Rectal smooth muscle tissue (tissue), 1 donor: ENCODE results near the gene ADGRE1.

Source experiments
- H3K27ac ChIP-seq: one replicate; pipeline ENCODE4 v1.7.0; 2013; ENCODE audit warnings: low read depth, low read length, inconsistent platforms
- H3K27me3 ChIP-seq: one replicate; pipeline ENCODE4 v1.7.0; 2013; ENCODE audit warnings: low read length; ENCODE audit not compliant: control insufficient read depth, insufficient read depth
- H3K36me3 ChIP-seq: one replicate; pipeline ENCODE4 v1.7.0; 2013; ENCODE audit warnings: low read length; ENCODE audit not compliant: control insufficient read depth, insufficient read depth
- H3K4me1 ChIP-seq: one replicate; pipeline ENCODE4 v1.7.0; 2013; ENCODE audit warnings: low read length; ENCODE audit not compliant: control insufficient read depth, insufficient read depth
- H3K4me3 ChIP-seq: one replicate; pipeline ENCODE4 v1.7.0; 2013; ENCODE audit warnings: low read length
- H3K9ac ChIP-seq: one replicate; pipeline ENCODE4 v1.7.0; 2013; ENCODE audit warnings: low read length

The ADGRE1 gene

GRCh38 chr19:6930190-6930589 lies 42.8 kb downstream of the ADGRE1 start:
- H3K27me3 ChIP-seq = no peaks in the 10 kb centered on the region
- H3K27ac ChIP-seq = no peak overlapping the region
- H3K36me3 ChIP-seq = no peaks in the 10 kb centered on the region
- H3K9ac ChIP-seq = no peak overlapping the region
- H3K4me1 ChIP-seq = no peaks in the 10 kb centered on the region
- no peak overlapping the region for H3K4me3 ChIP-seq

GRCh38 chr19:6935069-6935468 lies 47.7 kb downstream of the ADGRE1 start:
- Histone ChIP-seq H3K4me3 (no peak overlapping the region), H3K27ac (no peak overlapping the region), H3K9ac (no peak overlapping the region), H3K27me3 (no peaks in the 10 kb centered on the region), H3K36me3 (no peaks in the 10 kb centered on the region), H3K4me1 (no peaks in the 10 kb centered on the region)

GRCh38 chr19:6935618-6936017 lies 48.2 kb downstream of the ADGRE1 start:
- H3K36me3 ChIP-seq = no peaks in the 10 kb centered on the region
- H3K27me3 ChIP-seq = no peaks in the 10 kb centered on the region
- H3K27ac ChIP-seq = no peak overlapping the region
- H3K9ac ChIP-seq = no peak overlapping the region
- H3K4me3 ChIP-seq = no peak overlapping the region
- no peaks in the 10 kb centered on the region for H3K4me1 ChIP-seq

- Histone ChIP-seq H3K4me3 (no peak overlapping the region), H3K27me3 (peaks cover 2% of the 10 kb centered on the region)
Observed at GRCh38 chr19:6945733-6946132, 58.4 kb downstream of the ADGRE1 start.

GRCh38 chr19:6947745-6948144 lies 60.4 kb downstream of the ADGRE1 start:
- Histone ChIP-seq H3K36me3 (no peaks in the 10 kb centered on the region), H3K27ac (no peak overlapping the region), H3K9ac (no peak overlapping the region), H3K4me1 (no peaks in the 10 kb centered on the region), H3K4me3 (no peak overlapping the region), H3K27me3 (no peaks in the 10 kb centered on the region)

More at GRCh38 chr19:6945733-6946132, 58.4 kb downstream of the ADGRE1 start:
- H3K9ac ChIP-seq = no peak overlapping the region
- H3K4me1 ChIP-seq = no peaks in the 10 kb centered on the region
- H3K27ac ChIP-seq = no peak overlapping the region
- H3K36me3 ChIP-seq = no peaks in the 10 kb centered on the region

GRCh38 chr19:6948884-6949283 lies 61.5 kb downstream of the ADGRE1 start:
- Histone ChIP-seq H3K4me3 (no peak overlapping the region), H3K27ac (no peak overlapping the region), H3K9ac (no peak overlapping the region), H3K27me3 (no peaks in the 10 kb centered on the region), H3K4me1 (no peaks in the 10 kb centered on the region), H3K36me3 (no peaks in the 10 kb centered on the region)

DNA sequence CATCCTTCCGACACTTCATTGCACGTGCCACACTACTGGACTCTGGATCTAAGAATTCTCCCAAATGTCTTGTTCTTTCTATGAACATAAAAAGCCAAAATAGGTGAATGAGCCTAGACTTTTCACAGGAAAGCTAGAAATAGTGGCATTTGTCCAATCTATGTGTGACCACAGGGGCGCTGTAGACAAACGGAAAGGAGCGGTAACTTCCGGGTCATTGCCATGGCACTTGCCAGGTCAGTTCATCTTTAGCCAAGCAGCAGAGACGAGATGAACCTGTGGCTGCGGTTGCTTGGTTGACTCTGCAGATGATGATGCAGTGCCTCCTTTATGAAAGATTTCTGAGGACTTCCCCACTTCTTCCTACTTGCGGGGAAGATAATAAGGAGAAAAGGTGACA lies 65.6 kb downstream of the ADGRE1 start:
- no peaks in the 10 kb centered on the region for H3K27me3 ChIP-seq
- no peak overlapping the region for H3K4me3 ChIP-seq
- no peaks in the 10 kb centered on the region for H3K36me3 ChIP-seq
- no peak overlapping the region for H3K9ac ChIP-seq
- H3K27ac ChIP-seq = no peak overlapping the region
- H3K4me1 ChIP-seq = no peaks in the 10 kb centered on the region

GRCh38 chr19:6955082-6955481 lies 67.7 kb downstream of the ADGRE1 start:
- H3K4me3 ChIP-seq = no peak overlapping the region
- no peak overlapping the region for H3K9ac ChIP-seq
- H3K36me3 ChIP-seq = no peaks in the 10 kb centered on the region
- no peaks in the 10 kb centered on the region for H3K4me1 ChIP-seq
- H3K27me3 ChIP-seq = no peaks in the 10 kb centered on the region
- no peak overlapping the region for H3K27ac ChIP-seq

GRCh38 chr19:6956573-6956972 lies 69.2 kb downstream of the ADGRE1 start:
- H3K27me3 ChIP-seq = no peaks in the 10 kb centered on the region
- no peaks in the 10 kb centered on the region for H3K36me3 ChIP-seq
- no peaks in the 10 kb centered on the region for H3K4me1 ChIP-seq
- H3K4me3 ChIP-seq = no peak overlapping the region
- no peak overlapping the region for H3K27ac ChIP-seq
- H3K9ac ChIP-seq = no peak overlapping the region

- no peak overlapping the region for H3K27ac ChIP-seq
- H3K9ac ChIP-seq = no peak overlapping the region
- H3K27me3 ChIP-seq = no peaks in the 10 kb centered on the region
- H3K4me1 ChIP-seq = no peaks in the 10 kb centered on the region
- no peaks in the 10 kb centered on the region for H3K36me3 ChIP-seq
- no peak overlapping the region for H3K4me3 ChIP-seq
Observed at GRCh38 chr19:6958791-6959190, 71.4 kb downstream of the ADGRE1 start.

DNA sequence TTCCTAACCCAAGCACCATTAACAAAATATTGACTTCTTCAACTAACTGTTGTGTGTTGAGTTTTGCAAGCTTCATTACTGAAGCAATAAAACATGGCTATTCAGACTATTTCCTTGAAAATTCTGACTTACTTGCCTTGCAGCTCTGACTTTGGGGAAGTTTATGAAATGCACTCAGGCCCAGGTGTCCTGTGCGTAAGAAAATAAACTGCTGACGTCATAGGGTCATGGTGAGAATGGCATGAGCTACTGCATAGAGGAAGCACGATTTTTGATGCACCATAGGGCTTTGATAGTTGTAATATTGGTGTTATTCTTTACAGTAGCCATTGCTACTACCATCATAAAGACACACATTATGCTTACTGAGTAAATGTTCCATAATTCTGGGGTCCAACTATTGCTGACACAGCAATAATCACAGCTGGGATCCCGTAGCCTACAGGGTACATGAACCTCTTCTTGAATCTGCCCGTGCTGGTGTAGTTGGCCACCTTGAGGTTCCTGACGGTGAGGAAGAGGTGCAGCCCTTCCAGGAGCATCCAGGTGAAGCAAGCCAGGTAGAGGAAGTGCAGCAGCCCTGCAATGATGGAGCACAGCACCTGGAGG lies 76.0 kb downstream of the ADGRE1 start:
- Histone ChIP-seq H3K27me3 (no peaks in the 10 kb centered on the region), H3K4me1 (no peaks in the 10 kb centered on the region), H3K4me3 (no peak overlapping the region), H3K36me3 (no peaks in the 10 kb centered on the region), H3K9ac (no peak overlapping the region), H3K27ac (no peak overlapping the region)

DNA sequence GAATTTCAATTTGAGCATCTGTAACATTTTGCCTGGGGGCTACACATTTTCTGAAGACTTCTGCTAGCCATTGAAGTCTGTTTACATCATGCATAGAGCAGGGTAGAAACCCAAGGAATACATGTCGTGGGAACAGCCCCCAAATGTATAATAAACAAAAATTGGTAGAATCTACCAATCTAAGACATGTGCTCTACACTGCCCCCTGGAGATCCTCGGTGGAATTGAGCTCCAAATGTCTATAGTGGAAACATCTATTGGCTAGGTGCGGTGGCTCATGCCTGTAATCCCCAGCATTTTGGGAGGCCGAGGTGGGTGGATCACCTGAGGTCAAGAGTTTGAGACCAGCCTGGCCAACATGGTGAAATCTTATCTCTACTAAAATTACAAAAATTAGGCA lies 76.6 kb downstream of the ADGRE1 start:
- no peak overlapping the region for H3K27ac ChIP-seq
- H3K4me1 ChIP-seq = no peaks in the 10 kb centered on the region
- no peak overlapping the region for H3K4me3 ChIP-seq

DNA sequence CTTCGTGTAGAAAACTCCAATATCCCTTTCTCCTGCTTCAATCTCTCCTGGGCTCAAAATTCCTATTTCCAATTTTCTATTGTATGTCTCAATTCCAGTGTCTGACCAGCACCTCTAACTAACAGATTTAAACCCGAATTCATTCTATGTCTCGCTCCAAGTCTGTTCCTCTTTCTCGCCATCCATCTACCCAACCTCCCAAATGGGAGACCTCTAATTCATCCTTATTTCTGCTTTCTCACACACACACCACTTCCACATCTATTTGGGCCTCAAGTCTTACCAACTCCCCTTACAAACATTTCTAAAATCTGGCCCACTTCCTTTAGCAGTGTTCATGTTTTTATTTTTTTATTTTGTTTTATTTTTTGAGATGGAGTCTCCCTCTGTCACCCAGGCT lies 80.6 kb downstream of the ADGRE1 start:
- no peak overlapping the region for H3K27ac ChIP-seq
- H3K36me3 ChIP-seq = no peaks in the 10 kb centered on the region
- H3K27me3 ChIP-seq = no peaks in the 10 kb centered on the region
- no peaks in the 10 kb centered on the region for H3K4me1 ChIP-seq
- no peak overlapping the region for H3K9ac ChIP-seq
- H3K4me3 ChIP-seq = no peak overlapping the region

More for the DNA sequence above, 76.6 kb downstream of the ADGRE1 start:
- Histone ChIP-seq H3K27me3 (no peaks in the 10 kb centered on the region), H3K9ac (no peak overlapping the region), H3K36me3 (no peaks in the 10 kb centered on the region)
